BLaER1 (cell line): Measurements from ENCODE around the gene RNF157.

Source experiments
- H3K27ac ChIP-seq: shearing (Covaris generic); formaldehyde crosslinking; 2 replicates; pipeline ENCODE4 v1.8.1; 2022
- H3K27me3 ChIP-seq: shearing (Covaris generic); formaldehyde crosslinking; 2 replicates; pipeline ENCODE4 v1.8.1; 2022
- H3K36me3 ChIP-seq: shearing (Covaris generic); formaldehyde crosslinking; 2 replicates; pipeline ENCODE4 v1.8.1; 2022
- H3K4me1 ChIP-seq: shearing (Covaris generic); formaldehyde crosslinking; 2 replicates; pipeline ENCODE4 v1.8.1; 2022
- H3K4me2 ChIP-seq: shearing (Covaris generic); formaldehyde crosslinking; 2 replicates; pipeline ENCODE4 v1.8.1; 2022
- H3K4me3 ChIP-seq: shearing (Covaris generic); formaldehyde crosslinking; 2 replicates; pipeline ENCODE4 v1.8.1; 2022
- H3K9ac ChIP-seq: shearing (Covaris generic); formaldehyde crosslinking; 2 replicates; pipeline ENCODE4 v1.8.1; 2022
- H3K9me3 ChIP-seq: shearing (Covaris generic); formaldehyde crosslinking; 2 replicates; pipeline ENCODE4 v1.8.1; 2022
- H4K20me1 ChIP-seq: shearing (Covaris generic); formaldehyde crosslinking; 2 replicates; pipeline ENCODE4 v1.8.1; 2022
- Cebpa-rat ChIP-seq: shearing (Covaris generic); IDR thresholded peaks from 2 replicates; pipeline ENCODE4 v1.8.1; 2022

Gene RNF157

DNA sequence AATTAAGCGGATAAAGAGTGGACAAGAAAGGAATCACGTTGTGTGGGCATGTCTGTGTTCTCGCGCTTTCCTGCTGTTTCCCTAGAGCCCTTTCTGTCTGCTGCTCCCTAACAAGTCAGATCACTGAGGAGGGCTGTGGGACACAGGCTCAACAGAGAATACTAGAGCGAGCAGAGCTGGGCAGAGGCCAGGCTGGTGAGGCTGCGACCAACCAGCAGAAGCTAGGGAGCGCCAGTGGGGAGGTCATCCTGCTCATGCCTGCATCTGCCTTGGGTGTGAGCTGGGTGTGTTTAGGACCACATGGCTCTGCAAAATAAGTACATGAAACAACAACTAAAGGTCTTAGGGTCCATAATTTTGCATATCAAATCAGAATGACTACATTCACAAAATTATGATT, 87.7 kb downstream of the RNF157 start:
- no peak for TF ChIP-seq Cebpa-rat
- Histone ChIP-seq H3K4me2 (no peak overlapping the region), H3K36me3 (no peaks in the 10 kb centered on the region), H4K20me1 (no peaks in the 10 kb centered on the region), H3K4me3 (no peak overlapping the region), H3K27ac (no peak overlapping the region), H3K27me3 (no peaks in the 10 kb centered on the region), H3K9me3 (no peaks in the 10 kb centered on the region), H3K4me1 (peaks cover 23% of the 10 kb centered on the region), H3K9ac (no peak overlapping the region)

DNA sequence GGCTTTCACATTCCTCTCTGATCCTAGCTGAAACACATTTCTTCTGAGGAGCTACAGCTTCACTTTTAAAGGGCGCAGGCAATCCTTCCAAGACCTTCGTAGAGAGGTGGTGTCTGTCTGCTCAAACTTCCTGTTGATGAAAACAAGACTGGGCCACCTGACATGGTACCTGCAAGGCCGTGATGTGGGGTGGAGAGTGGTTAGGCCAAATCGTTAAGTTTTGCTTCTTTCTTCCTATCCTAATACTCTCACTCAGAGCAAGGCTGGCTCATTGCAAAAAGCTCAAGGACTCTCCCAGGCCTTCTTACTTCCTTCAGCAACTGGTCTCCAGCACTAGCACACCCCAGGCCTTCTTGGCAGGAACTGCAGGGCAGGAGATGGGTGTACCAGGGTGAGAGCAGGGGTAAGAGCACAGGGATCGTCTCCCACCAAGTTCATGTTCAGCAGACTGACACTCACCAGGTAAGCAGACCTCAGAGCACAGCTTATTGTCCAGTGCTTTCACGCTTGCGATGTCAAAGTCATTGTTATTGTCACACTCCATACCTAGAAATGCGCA, 88.3 kb downstream of the RNF157 start:
- no peaks in the 10 kb centered on the region for H3K9me3 ChIP-seq
- H3K4me3 ChIP-seq, result no peak overlapping the region
- H3K27ac ChIP-seq, result no peak overlapping the region
- H3K36me3 ChIP-seq, result no peaks in the 10 kb centered on the region
- no peaks in the 10 kb centered on the region for H4K20me1 ChIP-seq
- no peak for TF ChIP-seq Cebpa-rat
- no peak overlapping the region for H3K4me2 ChIP-seq
- H3K4me1 ChIP-seq, result peaks cover 30% of the 10 kb centered on the region
- no peak overlapping the region for H3K9ac ChIP-seq
- H3K27me3 ChIP-seq, result no peaks in the 10 kb centered on the region

DNA sequence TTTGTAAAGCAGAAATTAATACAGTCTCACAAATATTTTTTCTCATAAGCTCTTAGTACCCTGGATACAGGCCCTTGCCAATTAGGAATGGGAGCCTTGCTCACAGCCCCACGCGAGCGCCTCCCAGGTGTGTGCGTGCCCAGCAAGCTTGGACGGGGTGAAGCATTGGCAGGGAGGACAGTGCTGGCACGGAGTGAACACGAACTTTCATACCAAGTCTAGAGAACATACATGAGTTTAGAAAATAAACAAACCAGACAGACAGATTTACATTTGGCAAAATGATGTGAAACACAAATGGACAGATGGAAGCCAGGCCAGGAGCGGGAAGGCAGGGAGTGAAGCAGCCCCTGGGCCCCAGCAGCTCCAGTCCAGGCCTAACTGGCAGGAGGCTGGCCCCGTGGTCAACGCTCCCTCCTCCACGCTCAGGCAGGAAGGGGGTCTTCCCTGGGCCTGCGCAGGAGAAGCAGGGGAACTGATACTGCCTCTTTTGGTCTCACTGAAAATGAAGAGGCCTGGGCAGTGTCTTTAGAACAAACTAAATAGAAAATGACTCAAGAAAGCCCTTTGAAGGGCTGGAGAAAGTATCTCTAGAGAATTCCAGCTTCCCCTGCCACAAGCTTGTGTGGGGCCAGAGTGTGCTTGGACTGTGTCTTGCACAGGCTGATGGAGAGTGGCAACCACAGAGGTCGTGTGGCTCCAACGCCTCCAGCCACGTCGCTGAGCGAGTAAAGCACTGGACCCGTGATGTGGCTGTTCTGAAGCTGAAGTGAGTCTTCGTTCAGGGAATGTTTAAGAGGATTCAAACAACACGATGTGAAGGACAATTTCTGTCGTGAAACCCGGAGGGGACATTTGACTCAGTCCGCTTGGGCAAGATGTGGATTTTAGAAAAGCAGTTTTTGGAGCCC, 89.3 kb downstream of the RNF157 start:
- no peak for TF ChIP-seq Cebpa-rat
- Histone ChIP-seq H4K20me1 (no peaks in the 10 kb centered on the region), H3K4me2 (peak overlapping the region; percentile 37), H3K27ac (no peak overlapping the region), H3K36me3 (no peaks in the 10 kb centered on the region), H3K9ac (no peak overlapping the region), H3K9me3 (no peaks in the 10 kb centered on the region), H3K27me3 (no peaks in the 10 kb centered on the region), H3K4me3 (no peak overlapping the region), H3K4me1 (peaks cover 40% of the 10 kb centered on the region)

DNA sequence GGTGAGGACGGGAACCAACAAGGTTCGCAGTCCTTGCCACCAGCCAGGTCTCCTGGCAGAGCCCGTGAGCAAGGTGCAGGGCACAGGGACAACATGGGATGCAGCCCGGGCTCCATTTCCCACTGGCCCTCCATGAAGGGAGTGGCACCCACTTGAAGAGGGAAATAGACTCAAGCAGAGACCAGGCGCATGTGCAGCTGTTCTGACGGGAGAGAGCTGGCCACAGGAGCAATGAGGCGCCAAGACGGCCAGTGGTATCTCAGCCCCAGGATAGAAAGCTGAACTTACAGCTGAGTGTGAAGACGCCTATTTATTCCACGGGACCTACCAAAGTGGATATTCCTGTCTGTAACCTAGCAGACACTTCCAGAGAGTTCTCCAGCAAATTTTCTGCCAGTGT, 91.1 kb downstream of the RNF157 start:
- Histone ChIP-seq H3K27me3 (no peaks in the 10 kb centered on the region), H3K4me1 (peaks cover 57% of the 10 kb centered on the region), H3K9me3 (no peaks in the 10 kb centered on the region), H3K4me2 (no peak overlapping the region), H3K9ac (no peak overlapping the region), H3K4me3 (no peak overlapping the region), H4K20me1 (no peaks in the 10 kb centered on the region), H3K36me3 (no peaks in the 10 kb centered on the region), H3K27ac (no peak overlapping the region)
- TF ChIP-seq Cebpa-rat, result no peak

DNA sequence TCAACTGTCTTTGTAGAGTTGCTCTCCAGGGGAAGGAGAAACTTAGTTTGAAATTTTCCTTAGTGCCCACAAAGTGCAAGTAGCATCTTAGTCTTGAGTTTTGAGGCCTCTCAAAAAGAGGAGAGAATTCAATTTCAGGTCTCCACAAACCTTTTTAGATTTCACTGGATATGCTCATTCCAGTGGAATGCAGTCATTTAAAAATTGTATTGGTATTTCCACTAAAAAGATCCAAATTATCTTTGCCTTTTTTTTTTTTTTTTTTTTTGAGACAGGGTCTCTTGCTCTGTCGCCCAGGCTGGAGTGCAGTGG, 92.3 kb downstream of the RNF157 start:
- no peak for TF ChIP-seq Cebpa-rat
- Histone ChIP-seq H3K9me3 (no peaks in the 10 kb centered on the region), H3K4me3 (no peak overlapping the region), H4K20me1 (no peaks in the 10 kb centered on the region), H3K36me3 (no peaks in the 10 kb centered on the region), H3K27ac (no peak overlapping the region), H3K4me2 (no peak overlapping the region), H3K9ac (no peak overlapping the region), H3K27me3 (no peaks in the 10 kb centered on the region), H3K4me1 (peaks cover 70% of the 10 kb centered on the region)

DNA sequence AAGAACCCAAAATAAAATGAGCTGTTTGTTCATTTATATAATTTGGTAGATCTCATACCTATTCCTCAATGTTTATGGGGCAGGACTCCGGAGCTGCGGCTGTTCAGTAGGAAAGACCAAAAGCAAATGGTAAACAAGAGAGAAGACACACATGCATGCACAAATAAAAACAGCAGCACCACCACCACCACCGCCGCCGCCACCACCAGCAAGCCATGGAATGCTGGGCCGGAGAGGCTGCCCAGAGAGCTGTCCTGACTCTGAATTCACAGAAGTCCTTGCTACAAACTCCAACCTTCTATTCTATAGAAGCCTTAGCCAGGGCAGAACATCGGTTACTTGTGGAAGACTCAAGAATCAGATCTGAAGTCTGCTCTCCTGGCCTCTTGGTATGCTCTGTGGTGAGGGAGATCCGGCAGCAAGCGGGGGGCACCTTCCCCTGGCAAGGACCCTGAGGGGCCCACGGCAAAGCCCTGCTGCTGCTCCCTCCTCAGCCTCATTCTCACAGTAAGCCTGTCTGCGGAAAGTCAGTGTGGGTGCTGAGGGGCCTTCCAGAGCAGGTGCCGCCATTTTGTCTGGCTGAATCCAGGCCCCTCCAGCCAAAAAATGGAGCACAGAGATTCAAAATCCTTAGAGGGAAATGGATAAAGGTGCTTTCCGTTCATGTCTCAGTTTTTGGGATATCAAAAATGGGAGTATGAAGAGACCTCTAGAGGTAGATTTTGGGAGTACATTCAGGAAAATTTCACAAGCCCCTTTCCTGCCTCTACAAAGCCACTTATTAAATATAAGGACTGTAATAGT, 92.9 kb downstream of the RNF157 start:
- no peak overlapping the region for H3K9ac ChIP-seq
- no peak for TF ChIP-seq Cebpa-rat
- H3K4me1 ChIP-seq, result peaks cover 75% of the 10 kb centered on the region
- H4K20me1 ChIP-seq, result no peaks in the 10 kb centered on the region
- peak overlapping the region; percentile 96; the same call in 1 of the 2 replicates for H3K4me2 ChIP-seq
- H3K27me3 ChIP-seq, result no peaks in the 10 kb centered on the region
- no peak overlapping the region for H3K4me3 ChIP-seq
- H3K9me3 ChIP-seq, result no peaks in the 10 kb centered on the region
- no peaks in the 10 kb centered on the region for H3K36me3 ChIP-seq
- H3K27ac ChIP-seq, result no peak overlapping the region

DNA sequence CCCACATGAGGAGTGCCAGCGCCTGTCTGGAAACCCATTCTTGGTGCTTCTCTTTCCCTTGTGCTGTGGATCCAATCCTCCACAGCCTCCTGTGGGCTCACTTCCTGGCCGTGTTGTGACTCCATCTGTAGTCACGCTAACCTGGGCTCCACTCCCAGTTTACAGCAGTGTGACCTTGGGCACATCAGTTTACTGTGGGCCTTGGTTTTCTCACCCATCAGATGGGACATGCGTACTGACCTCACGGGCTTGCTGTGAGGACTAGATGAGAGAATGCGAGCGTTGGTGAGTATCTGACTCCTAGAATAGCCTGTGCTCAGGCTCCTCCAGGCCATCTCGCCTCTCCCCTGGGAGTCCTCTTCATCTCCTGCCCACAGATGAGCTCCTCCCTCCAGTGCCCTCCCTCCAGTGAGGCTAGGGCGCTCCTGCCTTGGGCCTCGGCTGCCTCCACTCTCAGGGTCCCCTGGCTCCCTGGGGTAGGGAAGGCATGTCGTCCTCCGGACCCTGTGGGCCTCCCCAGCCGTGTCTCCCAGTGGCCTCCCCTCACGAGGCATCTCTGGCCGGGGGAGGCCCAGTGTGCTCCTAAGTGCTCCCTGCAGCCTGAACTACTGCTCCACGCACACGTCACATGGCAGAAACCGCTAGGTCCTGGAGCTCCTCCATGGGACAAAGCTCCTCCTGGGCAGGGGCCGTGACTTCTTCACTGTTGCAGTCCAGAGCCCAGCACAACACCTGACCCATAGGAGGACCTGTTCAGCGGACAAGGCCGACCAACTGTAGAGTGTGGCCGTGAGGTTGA, 94.0 kb downstream of the RNF157 start:
- Histone ChIP-seq H3K9me3 (no peaks in the 10 kb centered on the region), H3K27ac (peak overlapping the region; percentile 81), H3K9ac (peak overlapping the region; percentile 70), H4K20me1 (no peaks in the 10 kb centered on the region), H3K4me3 (peak overlapping the region; percentile 50), H3K4me2 (peak overlapping the region; percentile 96), H3K36me3 (no peaks in the 10 kb centered on the region), H3K4me1 (peaks cover 87% of the 10 kb centered on the region), H3K27me3 (peaks cover 8% of the 10 kb centered on the region)
- no peak for TF ChIP-seq Cebpa-rat

DNA sequence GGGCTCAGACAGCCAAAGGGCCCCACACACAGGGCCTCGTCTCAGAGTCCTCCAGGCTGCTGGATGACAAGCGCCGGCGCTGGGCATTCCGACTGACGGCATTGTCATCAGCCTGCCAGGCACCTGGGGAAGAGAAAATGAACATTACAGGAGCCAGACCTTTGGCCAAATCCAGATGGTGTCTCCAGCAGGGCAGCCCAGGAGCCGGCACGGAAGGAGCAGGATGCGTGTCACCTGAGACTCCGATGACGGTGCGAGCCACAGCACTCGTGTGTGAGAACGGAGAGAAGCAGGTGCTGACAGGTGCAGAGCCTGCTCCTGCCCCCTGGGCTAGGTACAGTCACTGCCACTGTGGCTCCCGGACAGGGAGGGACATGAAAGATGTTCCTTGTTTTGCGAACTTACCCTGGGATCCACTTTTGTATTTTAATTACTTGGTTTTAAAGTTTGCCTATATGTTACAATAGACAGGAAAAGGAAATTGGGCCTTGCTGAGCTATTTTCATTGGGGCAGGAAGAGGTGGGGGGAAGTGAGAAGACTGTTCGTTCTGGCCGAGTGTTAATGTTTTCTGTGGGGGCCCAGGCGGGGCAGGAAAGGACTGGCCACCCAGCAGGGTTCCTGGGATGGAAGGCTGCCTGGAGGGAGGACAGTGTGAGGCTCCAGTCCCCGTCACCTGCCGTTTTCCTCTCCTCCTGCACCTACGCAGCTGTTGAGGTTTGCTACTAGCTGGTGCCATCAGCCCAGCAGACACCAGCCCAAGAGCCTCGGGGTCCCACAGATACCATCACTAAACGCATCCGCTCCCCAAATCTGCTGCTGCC, 94.9 kb downstream of the RNF157 start:
- Histone ChIP-seq H3K27ac (peak overlapping the region; percentile 81), H3K9ac (peak overlapping the region; percentile 70)

More for the DNA sequence above, 94.9 kb downstream of the RNF157 start:
- Histone ChIP-seq H3K9me3 (no peaks in the 10 kb centered on the region), H3K4me2 (peak overlapping the region; percentile 96), H3K4me3 (peak overlapping the region; percentile 50), H3K36me3 (no peaks in the 10 kb centered on the region), H3K27me3 (peaks cover 16% of the 10 kb centered on the region), H4K20me1 (no peaks in the 10 kb centered on the region), H3K4me1 (peaks cover 87% of the 10 kb centered on the region)
- no peak for TF ChIP-seq Cebpa-rat
